Measurements from ENCODE around the gene KDM7A.

DNA sequence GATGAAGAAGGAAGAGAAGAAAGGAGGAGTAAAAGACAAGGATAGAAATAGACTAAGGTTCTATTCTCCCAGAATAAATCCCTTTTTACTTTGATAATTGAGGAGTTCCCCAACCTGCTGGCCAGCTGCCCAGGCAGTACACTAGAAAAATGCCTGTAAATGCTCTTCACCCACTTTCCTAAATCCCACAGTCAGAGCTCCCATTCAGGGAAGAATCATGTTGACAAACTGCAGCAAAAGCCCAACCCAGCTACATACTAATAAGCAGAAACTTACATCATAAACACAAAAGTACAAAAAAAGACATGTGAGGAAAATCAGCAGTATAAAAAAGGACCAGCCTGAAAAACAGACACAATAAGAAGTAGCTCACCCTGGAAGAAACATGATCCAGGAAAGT, 15.8 kb upstream of the KDM7A start:
- TF ChIP-seq ZNF274 (IDR thresholded peaks at IDR 0.05; ENCODE audit: insufficient read depth, insufficient read length) (no peak), RAD51 (IDR thresholded peaks at IDR 0.05) (no peak), BHLHE40 (IDR thresholded peaks at IDR 0.05; ENCODE audit: borderline replicate concordance in 1 of 2, low read depth in 2 of 2, low read length in 1 of 2) (no peak), SPI1 (IDR thresholded peaks at IDR 0.05; ENCODE audit: borderline replicate concordance, insufficient read depth, low read depth, low read length) (no peak), EZH2 (IDR thresholded peaks at IDR 0.05; ENCODE audit: borderline replicate concordance, control insufficient read depth, low read depth, low read length) (no peak), POLR2A (IDR thresholded peaks at IDR 0.05; ENCODE audit: low read depth, low read length) (no peak)
- TF ChIP-seq, protein P1, sequence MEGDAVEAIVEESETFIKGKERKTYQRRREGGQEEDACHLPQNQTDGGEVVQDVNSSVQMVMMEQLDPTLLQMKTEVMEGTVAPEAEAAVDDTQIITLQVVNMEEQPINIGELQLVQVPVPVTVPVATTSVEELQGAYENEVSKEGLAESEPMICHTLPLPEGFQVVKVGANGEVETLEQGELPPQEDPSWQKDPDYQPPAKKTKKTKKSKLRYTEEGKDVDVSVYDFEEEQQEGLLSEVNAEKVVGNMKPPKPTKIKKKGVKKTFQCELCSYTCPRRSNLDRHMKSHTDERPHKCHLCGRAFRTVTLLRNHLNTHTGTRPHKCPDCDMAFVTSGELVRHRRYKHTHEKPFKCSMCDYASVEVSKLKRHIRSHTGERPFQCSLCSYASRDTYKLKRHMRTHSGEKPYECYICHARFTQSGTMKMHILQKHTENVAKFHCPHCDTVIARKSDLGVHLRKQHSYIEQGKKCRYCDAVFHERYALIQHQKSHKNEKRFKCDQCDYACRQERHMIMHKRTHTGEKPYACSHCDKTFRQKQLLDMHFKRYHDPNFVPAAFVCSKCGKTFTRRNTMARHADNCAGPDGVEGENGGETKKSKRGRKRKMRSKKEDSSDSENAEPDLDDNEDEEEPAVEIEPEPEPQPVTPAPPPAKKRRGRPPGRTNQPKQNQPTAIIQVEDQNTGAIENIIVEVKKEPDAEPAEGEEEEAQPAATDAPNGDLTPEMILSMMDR (IDR thresholded peaks at IDR 0.05 in 2 of 3, conservative IDR thresholded peaks at IDR 0.05 in 1 of 3; ENCODE audit: control insufficient read depth in 2 of 3, extremely low read depth in 1 of 3, insufficient read depth in 1 of 3, low read depth in 3 of 3, low read length in 3 of 3) = no peak

Measured in GM12878 (cell line).